ENCODE results near the gene PIGQ.

GRCh38 chr16:580141-580945 is 10.6 kb downstream of the PIGQ start:
- no peak for TF ChIP-seq CTCF (IDR thresholded peaks at IDR 0.05)
- no peak for TF ChIP-seq TAF1 (IDR thresholded peaks at IDR 0.05; ENCODE audit: borderline replicate concordance, low read depth, low read length)
- TF ChIP-seq JUND (IDR thresholded peaks at IDR 0.05), result no peak
- TF ChIP-seq RFX5 (IDR thresholded peaks at IDR 0.05; ENCODE audit: low read length), result no peak
- no peak for TF ChIP-seq IRF3 (IDR thresholded peaks at IDR 0.05; ENCODE audit: low read depth, low read length)
- TF ChIP-seq PBX3 (IDR thresholded peaks at IDR 0.05), result no peak
- no peak for TF ChIP-seq MXI1 (IDR thresholded peaks at IDR 0.05; ENCODE audit: low read depth, low read length)
- no peak for TF ChIP-seq RAD21 (IDR thresholded peaks at IDR 0.05; ENCODE audit: low read length)
- TF ChIP-seq POLR2AphosphoS5 (IDR thresholded peaks at IDR 0.05; ENCODE audit: low read depth, low read length), result no peak
- no peak for TF ChIP-seq REST (IDR thresholded peaks at IDR 0.05; ENCODE audit: low read depth, low read length)
- TF ChIP-seq EP300 (IDR thresholded peaks at IDR 0.05; ENCODE audit: borderline replicate concordance in 1 of 2, low read depth in 1 of 2, low read length in 1 of 2), result no peak
- TF ChIP-seq NRF1 (IDR thresholded peaks at IDR 0.05; ENCODE audit: low read depth, low read length), result no peak
- TF ChIP-seq MAX (IDR thresholded peaks at IDR 0.05; ENCODE audit: low read depth), result no peak
